IMR-90 (cell line): ENCODE results near the gene PITX1. TPM values are rescaled to one million over a fixed set of nuclear protein-coding genes. Genes with fewer than 3 reads are reported as not detected.

Source experiments
- MAZ ChIP-seq: IDR thresholded peaks from 2 replicates; pipeline ENCODE4 v1.6.1; 2012; ENCODE audit warnings: low read depth, mild to moderate bottlenecking, low read length, improper control_type of control experiment, moderate library complexity, borderline replicate concordance
- polyA plus RNA-seq, 3 experiments: library from polyadenylated mRNA; depleted of rRNA; stranded (reverse); fragments of >200 nt; gene quantifications; 2 replicates each; pipeline ENCODE4 v1.2.3, GENCODE V29; 2012; ENCODE audit warnings: low replicate concordance in 1 of 3
- total RNA-seq: library from RNA; depleted of rRNA; stranded (reverse); fragments of >200 nt; gene quantifications from 2 replicates; pipeline ENCODE4 v1.2.3, GENCODE V29; 2012
- TF ChIP-seq, protein P1 (sequence below): fragments of 150-350 bp; IDR thresholded peaks from 2 replicates; pipeline ENCODE4 v1.6.1; 2017; ENCODE audit warnings: mild to moderate bottlenecking, antibody characterized with exemption, low read length, low read depth

The PITX1 gene
- total and polyA plus RNA-seq, 2 of the 4 experiments (the other 2 are of a cell fraction) = 10.4 to 29.8 TPM

GRCh38 chr5:135010502-135011354, 23.3 kb downstream of the PITX1 start (continued):
- TF ChIP-seq, protein P1, sequence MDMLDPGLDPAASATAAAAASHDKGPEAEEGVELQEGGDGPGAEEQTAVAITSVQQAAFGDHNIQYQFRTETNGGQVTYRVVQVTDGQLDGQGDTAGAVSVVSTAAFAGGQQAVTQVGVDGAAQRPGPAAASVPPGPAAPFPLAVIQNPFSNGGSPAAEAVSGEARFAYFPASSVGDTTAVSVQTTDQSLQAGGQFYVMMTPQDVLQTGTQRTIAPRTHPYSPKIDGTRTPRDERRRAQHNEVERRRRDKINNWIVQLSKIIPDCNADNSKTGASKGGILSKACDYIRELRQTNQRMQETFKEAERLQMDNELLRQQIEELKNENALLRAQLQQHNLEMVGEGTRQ = no peak
- no peak for TF ChIP-seq MAZ
